ENCODE measurements around the gene ILDR2. TPM values are rescaled to one million over a fixed set of nuclear protein-coding genes. Genes with fewer than 3 reads are reported as not detected.

Gene ILDR2
- polyA plus RNA-seq, 1 experiment = not detected

DNA sequence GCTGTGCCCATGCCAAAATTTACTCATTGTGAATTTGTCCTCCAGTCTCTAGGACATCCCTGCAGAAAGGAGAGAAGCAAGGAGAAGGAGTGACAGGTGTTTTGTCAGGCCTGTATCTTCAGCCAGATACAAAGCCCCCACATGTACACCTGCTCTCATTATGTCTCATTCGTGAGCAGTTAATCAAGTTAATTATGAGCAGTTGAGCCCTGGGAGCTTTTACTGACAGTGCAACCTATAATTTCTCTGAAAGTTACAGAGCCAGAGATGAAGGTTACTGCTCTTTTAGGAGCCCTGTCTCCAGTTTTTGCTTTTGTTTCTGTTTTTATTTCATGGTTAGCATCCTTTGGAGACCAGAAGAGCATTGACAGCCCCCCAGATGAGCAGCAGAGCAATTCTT is 5.0 kb upstream of the ILDR2 start:
- ChIA-PET POLR2A (no interaction called here), CTCF (interaction anchor here (0.6 to 1.7 kb wide), 2 partner anchors 70 to 653 kb away, joined by 3 to 4 read pairs; no protein-coding TSS in a partner anchor)
- DNase-seq (ENCODE audit: low read depth) = no peak
- TF ChIP-seq, protein P1, sequence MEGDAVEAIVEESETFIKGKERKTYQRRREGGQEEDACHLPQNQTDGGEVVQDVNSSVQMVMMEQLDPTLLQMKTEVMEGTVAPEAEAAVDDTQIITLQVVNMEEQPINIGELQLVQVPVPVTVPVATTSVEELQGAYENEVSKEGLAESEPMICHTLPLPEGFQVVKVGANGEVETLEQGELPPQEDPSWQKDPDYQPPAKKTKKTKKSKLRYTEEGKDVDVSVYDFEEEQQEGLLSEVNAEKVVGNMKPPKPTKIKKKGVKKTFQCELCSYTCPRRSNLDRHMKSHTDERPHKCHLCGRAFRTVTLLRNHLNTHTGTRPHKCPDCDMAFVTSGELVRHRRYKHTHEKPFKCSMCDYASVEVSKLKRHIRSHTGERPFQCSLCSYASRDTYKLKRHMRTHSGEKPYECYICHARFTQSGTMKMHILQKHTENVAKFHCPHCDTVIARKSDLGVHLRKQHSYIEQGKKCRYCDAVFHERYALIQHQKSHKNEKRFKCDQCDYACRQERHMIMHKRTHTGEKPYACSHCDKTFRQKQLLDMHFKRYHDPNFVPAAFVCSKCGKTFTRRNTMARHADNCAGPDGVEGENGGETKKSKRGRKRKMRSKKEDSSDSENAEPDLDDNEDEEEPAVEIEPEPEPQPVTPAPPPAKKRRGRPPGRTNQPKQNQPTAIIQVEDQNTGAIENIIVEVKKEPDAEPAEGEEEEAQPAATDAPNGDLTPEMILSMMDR (IDR thresholded peaks at IDR 0.05; ENCODE audit: insufficient read depth, low read depth, low read length) = no peak
- Histone ChIP-seq H3K36me3 (ENCODE audit: control insufficient read depth, insufficient read depth, low read length) (no peaks in the 10 kb centered on the region), H3K27me3 (ENCODE audit: control insufficient read depth, insufficient read depth, low read length) (peaks cover 3% of the 10 kb centered on the region), H3K4me3 (ENCODE audit: low read depth, low read length) (no peak overlapping the region)

DNA sequence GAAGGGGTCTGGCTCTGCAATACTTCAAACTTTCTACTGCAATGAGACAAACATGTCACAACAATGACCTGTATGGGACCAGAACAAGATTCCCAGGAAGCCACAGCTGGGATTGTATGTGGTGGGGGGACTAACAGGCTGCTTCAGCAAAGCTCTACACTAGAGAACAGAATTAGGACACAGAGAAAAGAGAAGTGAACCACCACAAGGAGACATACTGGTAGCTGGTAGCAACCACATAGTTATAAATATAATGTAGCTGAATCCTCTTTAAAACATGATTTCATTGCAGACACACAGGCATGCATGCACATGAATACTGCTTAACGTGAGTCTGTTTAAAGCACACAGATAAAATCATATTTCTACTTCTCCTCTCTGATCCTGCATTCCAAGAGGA is 3.5 kb upstream of the ILDR2 start:
- no peak overlapping the region for H3K4me3 ChIP-seq (ENCODE audit: low read depth, low read length)
- ChIA-PET POLR2A (no interaction called here), CTCF (interaction anchor here (2.7 kb wide), 1 partner anchor 80 kb away, joined by 8 read pairs; no protein-coding TSS in a partner anchor)
- no peaks in the 10 kb centered on the region for H3K36me3 ChIP-seq (ENCODE audit: control insufficient read depth, insufficient read depth, low read length)
- DNase-seq (ENCODE audit: low read depth) = no peak
- TF ChIP-seq, protein P1 (IDR thresholded peaks at IDR 0.05; ENCODE audit: insufficient read depth, low read depth, low read length) = no peak
- peaks cover 12% of the 10 kb centered on the region for H3K27me3 ChIP-seq (ENCODE audit: control insufficient read depth, insufficient read depth, low read length)

DNA sequence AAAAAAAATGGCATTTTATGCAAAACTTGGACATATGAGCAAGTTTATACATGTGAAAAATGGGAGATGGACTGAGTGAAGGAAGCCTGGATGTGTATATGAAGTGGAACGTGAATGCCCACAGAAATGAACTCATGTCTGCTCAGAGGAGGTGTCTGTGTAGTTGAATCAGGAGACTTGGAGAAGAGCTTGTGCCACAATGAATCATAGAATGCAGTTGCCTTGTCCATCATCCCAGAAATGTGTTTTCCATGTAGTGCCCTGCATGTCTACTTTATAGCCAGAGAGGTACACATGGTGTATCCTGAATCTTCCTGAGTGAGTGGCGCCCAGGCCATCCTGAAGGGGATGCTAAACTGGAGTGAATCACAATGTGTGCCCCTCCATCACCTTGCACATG is 2.6 kb upstream of the ILDR2 start:
- ChIA-PET POLR2A (no interaction called here), CTCF (interaction anchor here (2.7 kb wide), 1 partner anchor 81 kb away, joined by 8 read pairs; no protein-coding TSS in a partner anchor)
- Histone ChIP-seq H3K27me3 (ENCODE audit: control insufficient read depth, insufficient read depth, low read length) (peaks cover 13% of the 10 kb centered on the region), H3K4me3 (ENCODE audit: low read depth, low read length) (no peak overlapping the region), H3K36me3 (ENCODE audit: control insufficient read depth, insufficient read depth, low read length) (no peaks in the 10 kb centered on the region)
- TF ChIP-seq, protein P1 (IDR thresholded peaks at IDR 0.05; ENCODE audit: insufficient read depth, low read depth, low read length) = no peak
- no peak for DNase-seq (ENCODE audit: low read depth)

DNA sequence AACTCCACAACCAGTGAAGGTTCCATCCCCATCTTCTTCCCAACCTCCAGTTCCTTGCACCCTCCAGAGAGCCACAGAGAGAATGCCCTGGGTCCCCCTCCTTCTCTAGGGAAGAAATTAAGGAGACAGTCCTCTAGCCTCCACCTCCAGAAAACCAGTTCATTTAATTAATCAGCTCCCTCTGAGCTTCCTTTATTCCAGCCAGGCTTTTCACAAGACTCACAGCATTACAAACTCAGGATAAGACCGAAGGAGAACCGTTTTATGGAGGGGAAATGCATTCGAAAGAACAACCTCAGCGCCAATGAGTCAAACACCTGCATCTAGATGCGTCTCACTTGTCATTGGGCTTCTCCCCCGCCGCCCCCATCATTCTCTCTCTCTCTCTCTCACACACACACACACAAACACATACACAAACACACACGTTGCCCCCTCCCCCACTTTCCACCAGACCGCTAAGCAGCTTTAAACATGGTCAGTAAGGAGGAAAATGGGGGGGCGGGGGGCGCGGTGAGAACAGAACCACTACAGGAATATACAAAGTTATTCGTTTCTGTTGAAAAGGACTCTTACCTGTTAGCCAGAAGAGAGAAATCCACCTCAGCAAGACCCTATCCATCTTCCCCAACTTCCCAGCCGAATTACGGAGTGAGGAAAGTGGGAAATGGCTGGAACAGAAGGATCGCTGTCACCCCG is 544 bp downstream of the ILDR2 start:
- DNase-seq (ENCODE audit: low read depth) = no peak
- TF ChIP-seq, protein P1 (IDR thresholded peaks at IDR 0.05; ENCODE audit: insufficient read depth, low read depth, low read length) = no peak
- POLR2A ChIA-PET = no interaction called here
- Histone ChIP-seq H3K36me3 (ENCODE audit: control insufficient read depth, insufficient read depth, low read length) (no peaks in the 10 kb centered on the region), H3K4me3 (ENCODE audit: low read depth, low read length) (peak overlapping the region; percentile 35), H3K27me3 (ENCODE audit: control insufficient read depth, insufficient read depth, low read length) (peaks cover 18% of the 10 kb centered on the region)
- CTCF ChIA-PET = interaction anchor here (1.2 to 1.4 kb wide), 2 partner anchors 19 to 64 kb away, joined by 3 to 5 read pairs; no protein-coding TSS in a partner anchor

DNA sequence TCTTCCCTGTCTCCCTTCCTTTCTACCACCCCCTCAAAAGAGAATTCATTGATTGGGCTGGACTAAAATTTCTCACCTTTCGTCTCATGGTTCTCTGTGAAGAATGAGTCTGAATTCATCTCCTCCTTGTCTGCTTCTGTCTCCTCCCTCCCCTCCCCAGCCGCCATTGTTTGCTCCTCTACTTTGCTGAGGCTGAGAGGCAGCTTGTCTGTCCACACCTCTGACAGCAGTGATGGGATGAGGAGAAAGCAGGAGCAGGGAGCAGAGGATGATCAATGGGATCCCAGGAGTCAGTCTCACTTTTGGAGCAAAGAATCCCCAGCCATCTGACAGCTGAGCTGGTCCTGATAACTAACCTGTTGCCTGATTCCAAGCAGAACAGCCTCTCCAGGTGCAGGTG is 2.5 kb downstream of the ILDR2 start:
- POLR2A ChIA-PET = no interaction called here
- H3K4me3 ChIP-seq (ENCODE audit: low read depth, low read length) = no peak overlapping the region
- TF ChIP-seq, protein P1 (IDR thresholded peaks at IDR 0.05; ENCODE audit: insufficient read depth, low read depth, low read length) = no peak
- H3K36me3 ChIP-seq (ENCODE audit: control insufficient read depth, insufficient read depth, low read length) = no peaks in the 10 kb centered on the region
- no peak for DNase-seq (ENCODE audit: low read depth)
- H3K27me3 ChIP-seq (ENCODE audit: control insufficient read depth, insufficient read depth, low read length) = peaks cover 16% of the 10 kb centered on the region
- CTCF ChIA-PET = no interaction called here
